RWPE2 (cell line): Measurements from ENCODE around the gene ORM1.
"Not testable (repeated sequence)": the region's sequence is repeated elsewhere in the genome, so short reads cannot be mapped to it uniquely, and the experiment has no call there.

ENCODE experiments used
- ATAC-seq: fragments of 200-7000 bp; cut with Tn5 transposase; 3 replicates; pipeline ENCODE4 v1.9.1; 2021; ENCODE audit warnings: low read depth
- DNase-seq: peaks from one replicate; pipeline ENCODE4 v3.0.0-alpha.2; 2020; ENCODE audit warnings: low spot score
- H3K27ac ChIP-seq: fragments of 450-650 bp; 2 replicates; pipeline ENCODE4 v1.5.1; 2017; ENCODE audit warnings: mild to moderate bottlenecking; ENCODE audit not compliant: poor library complexity, severe bottlenecking
- H3K27me3 ChIP-seq: fragments of 250-450 bp; sonication (Bioruptor Pico); 2 replicates; pipeline ENCODE4 v1.5.1; 2021; ENCODE audit warnings: mild to moderate bottlenecking, moderate library complexity; ENCODE audit not compliant: insufficient read depth, poor library complexity, severe bottlenecking
- H3K36me3 ChIP-seq: fragments of 250-450 bp; sonication (Bioruptor Pico); 2 replicates; pipeline ENCODE4 v1.5.1; 2020; ENCODE audit warnings: low read depth, mild to moderate bottlenecking, moderate library complexity
- H3K4me1 ChIP-seq: fragments of 250-450 bp; sonication (Bioruptor Pico); 2 replicates; pipeline ENCODE4 v1.5.1; 2021; ENCODE audit warnings: mild to moderate bottlenecking, moderate library complexity; ENCODE audit not compliant: insufficient read depth, poor library complexity, severe bottlenecking
- H3K4me3 ChIP-seq: fragments of 250-450 bp; sonication (Bioruptor Pico); 2 replicates; pipeline ENCODE4 v1.5.1; 2021; ENCODE audit warnings: mild to moderate bottlenecking, moderate library complexity; ENCODE audit not compliant: severe bottlenecking
- H3K9me3 ChIP-seq: fragments of 250-450 bp; sonication (Bioruptor Pico); 2 replicates; pipeline ENCODE4 v1.5.1; 2021; ENCODE audit warnings: mild to moderate bottlenecking, moderate library complexity; ENCODE audit not compliant: severe bottlenecking
- TF ChIP-seq, protein P1 (sequence below): fragments of 450-650 bp; IDR thresholded peaks from one replicate; pipeline ENCODE4 v1.5.1; 2017; ENCODE audit warnings: mild to moderate bottlenecking, moderate library complexity; ENCODE audit not compliant: poor library complexity, severe bottlenecking

The ORM1 gene

DNA sequence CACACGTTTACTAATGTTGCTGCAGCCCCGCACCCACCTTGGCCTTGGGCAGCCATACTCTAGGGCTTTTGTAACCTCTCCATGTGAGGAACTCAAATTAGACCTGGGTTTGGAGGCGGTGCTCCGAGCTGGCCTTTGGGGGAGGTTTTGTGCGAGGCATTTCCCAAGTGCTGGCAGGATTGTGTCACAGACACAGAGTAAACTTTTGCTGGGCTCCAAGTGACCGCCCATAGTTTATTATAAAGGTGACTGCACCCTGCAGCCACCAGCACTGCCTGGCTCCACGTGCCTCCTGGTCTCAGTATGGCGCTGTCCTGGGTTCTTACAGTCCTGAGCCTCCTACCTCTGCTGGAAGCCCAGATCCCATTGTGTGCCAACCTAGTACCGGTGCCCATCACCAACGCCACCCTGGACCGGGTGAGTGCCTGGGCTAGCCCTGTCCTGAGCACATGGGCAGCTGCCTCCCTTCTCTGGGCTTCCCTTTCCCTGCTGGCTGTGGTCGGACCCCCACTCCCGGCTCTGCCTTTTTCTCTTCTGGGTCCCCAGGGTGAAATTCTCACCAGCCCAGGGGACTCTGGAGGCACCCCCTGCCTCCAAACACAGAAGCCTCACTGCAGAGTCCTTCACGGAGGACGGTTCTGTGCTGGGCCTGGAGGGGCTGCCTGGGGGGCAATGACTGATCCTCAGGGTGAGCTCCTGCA lies at the start of gene ORM1:
Gene ORM1, plus strand, starts transcription at position 268 of the 701 bp plus-strand sequence. Its CDS starts 36 bp downstream, at position 304.
- DNase-seq, H3K27ac ChIP-seq, H3K27me3 ChIP-seq, H3K4me3 ChIP-seq, ATAC-seq, H3K4me1 ChIP-seq, H3K36me3 ChIP-seq, H3K9me3 ChIP-seq: not testable (repeated sequence)

DNA sequence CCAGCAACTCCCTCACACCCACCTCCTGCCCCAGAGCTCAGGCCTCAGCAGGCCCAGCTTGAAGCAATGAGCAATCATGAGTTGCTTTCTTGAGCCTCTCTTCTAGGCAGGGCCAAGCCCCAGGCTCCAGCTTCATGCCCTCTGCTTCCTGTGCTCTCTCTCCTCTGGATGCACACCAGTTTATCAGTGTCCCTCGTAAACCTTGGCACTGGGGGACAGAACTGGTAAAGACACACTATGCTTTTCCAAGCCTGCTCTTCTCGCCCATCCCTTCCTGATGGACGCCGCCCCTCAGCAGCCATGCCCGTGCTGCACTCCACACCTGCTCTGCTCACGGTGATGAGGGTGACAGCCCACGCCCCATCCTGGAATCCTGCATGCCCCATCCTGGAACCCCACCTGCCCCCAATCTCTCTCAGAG lies 49.4 kb upstream of the ORM1 start:
- TF ChIP-seq, protein P1, sequence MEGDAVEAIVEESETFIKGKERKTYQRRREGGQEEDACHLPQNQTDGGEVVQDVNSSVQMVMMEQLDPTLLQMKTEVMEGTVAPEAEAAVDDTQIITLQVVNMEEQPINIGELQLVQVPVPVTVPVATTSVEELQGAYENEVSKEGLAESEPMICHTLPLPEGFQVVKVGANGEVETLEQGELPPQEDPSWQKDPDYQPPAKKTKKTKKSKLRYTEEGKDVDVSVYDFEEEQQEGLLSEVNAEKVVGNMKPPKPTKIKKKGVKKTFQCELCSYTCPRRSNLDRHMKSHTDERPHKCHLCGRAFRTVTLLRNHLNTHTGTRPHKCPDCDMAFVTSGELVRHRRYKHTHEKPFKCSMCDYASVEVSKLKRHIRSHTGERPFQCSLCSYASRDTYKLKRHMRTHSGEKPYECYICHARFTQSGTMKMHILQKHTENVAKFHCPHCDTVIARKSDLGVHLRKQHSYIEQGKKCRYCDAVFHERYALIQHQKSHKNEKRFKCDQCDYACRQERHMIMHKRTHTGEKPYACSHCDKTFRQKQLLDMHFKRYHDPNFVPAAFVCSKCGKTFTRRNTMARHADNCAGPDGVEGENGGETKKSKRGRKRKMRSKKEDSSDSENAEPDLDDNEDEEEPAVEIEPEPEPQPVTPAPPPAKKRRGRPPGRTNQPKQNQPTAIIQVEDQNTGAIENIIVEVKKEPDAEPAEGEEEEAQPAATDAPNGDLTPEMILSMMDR, result no peak
- Histone ChIP-seq H3K27me3 (no peaks in the 10 kb centered on the region), H3K36me3 (no peaks in the 10 kb centered on the region), H3K4me1 (peaks cover 38% of the 10 kb centered on the region), H3K27ac (peak overlapping the region; percentile 38), H3K9me3 (no peaks in the 10 kb centered on the region), H3K4me3 (no peak overlapping the region)
- peak; percentile 61 for ATAC-seq
- peak; percentile 57 for DNase-seq

DNA sequence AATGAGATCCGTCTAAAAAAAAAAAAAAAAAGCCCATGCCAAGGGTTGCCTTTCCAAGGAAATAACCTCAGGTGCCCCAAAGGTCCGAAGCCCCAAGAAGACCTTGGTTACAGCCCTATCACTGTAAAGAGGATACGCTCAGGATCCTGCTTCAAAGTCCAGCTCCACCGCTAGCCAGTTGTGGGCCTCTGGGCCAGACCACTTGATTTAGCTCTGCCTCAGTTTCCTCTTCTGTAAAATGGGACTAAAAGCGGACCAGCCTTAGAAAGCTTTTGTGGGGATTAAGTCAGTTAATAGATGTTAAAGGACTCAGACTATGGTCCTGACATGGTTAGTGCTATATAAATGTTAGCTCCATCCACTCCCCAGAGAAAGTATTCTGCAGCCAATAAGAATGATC lies 48.7 kb upstream of the ORM1 start:
- H3K4me1 ChIP-seq, result peaks cover 43% of the 10 kb centered on the region
- no peak overlapping the region for H3K4me3 ChIP-seq
- no peak overlapping the region for H3K27ac ChIP-seq
- no peaks in the 10 kb centered on the region for H3K36me3 ChIP-seq
- H3K9me3 ChIP-seq, result no peaks in the 10 kb centered on the region
- H3K27me3 ChIP-seq, result no peaks in the 10 kb centered on the region
- DNase-seq, result peak; percentile 9
- TF ChIP-seq, protein P1, result no peak
- no peak for ATAC-seq

DNA sequence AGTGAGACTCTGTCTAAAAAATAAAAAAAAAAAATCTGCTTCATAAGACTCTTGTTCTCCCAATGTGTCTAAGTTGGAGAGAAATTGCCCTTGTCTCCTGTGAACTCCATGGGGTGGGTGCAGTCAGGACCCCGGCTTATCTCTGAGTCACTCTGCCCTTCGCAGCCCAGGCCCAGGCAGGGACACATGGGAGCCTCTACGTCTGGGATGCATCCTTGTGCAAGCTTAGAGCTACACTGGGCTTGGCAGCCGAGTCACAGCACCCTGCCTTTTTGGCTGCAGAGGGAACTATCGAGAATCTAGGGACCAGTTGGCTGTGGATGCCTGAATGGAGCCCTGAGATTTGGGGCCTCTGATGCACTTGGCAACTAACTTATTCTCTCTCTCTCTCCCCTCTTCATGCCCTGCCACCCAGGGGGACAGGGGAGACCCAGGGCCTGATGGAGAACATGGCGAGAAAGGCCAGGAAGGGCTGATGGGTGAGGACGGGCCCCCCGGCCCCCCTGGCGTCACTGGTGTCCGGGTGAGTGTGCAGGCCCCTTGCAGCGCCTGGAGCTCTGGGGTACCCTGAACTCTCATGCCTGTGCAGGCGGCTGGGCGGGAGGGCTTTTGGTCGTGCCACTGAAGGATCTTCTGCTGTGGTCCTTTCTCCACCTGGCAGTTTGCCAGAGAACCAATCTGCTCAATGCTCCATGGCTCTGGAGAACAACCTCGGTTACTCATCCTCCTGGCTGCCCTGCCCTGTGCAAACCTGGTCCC lies 47.5 kb upstream of the ORM1 start:
- no peak for ATAC-seq
- Histone ChIP-seq H3K27ac (peak overlapping the region; percentile 89), H3K4me1 (peaks cover 51% of the 10 kb centered on the region), H3K36me3 (no peaks in the 10 kb centered on the region), H3K9me3 (no peaks in the 10 kb centered on the region), H3K4me3 (no peak overlapping the region), H3K27me3 (no peaks in the 10 kb centered on the region)
- TF ChIP-seq, protein P1, result no peak
- DNase-seq, result peak; percentile 57

DNA sequence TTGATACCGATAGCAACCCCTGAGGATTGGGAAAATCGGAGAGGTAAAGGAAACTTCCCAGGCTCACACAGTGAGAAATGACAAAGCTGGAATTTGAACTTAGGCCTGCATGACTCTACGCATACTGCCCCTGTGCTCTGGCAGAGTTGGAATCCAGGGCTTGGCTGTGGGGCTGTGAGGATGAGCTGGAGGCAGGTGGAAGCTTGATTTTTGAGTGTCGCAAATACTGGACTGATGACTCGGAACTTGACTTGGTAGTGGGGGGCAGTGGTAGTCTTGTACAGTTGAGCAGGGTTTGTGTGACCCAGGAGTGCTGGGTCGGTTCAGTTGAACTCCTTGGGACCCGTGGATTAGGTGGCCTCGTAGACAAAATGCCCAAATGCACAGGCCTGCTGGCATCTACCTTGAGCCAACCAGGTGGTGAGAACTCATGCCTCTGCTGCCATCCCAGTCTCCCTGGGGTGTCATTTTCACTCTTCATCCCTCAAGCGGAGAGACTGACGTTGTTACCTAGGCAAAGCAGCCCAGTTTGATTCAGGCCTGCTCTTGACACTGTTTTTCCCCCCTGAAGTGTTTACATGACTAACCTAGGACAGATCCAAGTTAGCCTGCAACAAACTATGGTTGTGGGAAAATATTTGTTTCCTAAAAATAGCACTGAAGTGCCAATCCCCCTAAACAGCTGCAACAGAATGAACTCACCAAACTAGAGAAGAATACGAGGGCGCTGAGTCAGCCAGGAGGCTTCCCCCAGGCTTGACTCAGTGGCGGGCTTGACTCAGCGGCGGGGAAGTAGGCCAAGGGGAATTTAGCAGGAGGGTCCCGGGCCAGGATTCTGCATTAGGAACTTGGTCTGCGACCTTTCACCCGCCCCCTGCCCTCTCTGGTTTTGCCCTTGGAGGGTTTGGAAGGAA lies 45.7 kb upstream of the ORM1 start:
- peak; percentile 86 for DNase-seq
- ATAC-seq, result peak; percentile 64
- peak overlapping the region; percentile 89 for H3K27ac ChIP-seq
- no peaks in the 10 kb centered on the region for H3K9me3 ChIP-seq
- no peaks in the 10 kb centered on the region for H3K36me3 ChIP-seq
- H3K27me3 ChIP-seq, result no peaks in the 10 kb centered on the region
- no peak overlapping the region for H3K4me3 ChIP-seq
- TF ChIP-seq, protein P1, result no peak
- H3K4me1 ChIP-seq, result peaks cover 51% of the 10 kb centered on the region
